Measurements from ENCODE around the gene EVPL. TPM values are rescaled to one million over a fixed set of nuclear protein-coding genes. Genes with fewer than 3 reads are reported as not detected.
A peak's percentile ranks its signal among the peaks of the same experiment; 100 is the strongest.

EVPL gene
- total and polyA plus RNA-seq, 2 of the 13 experiments (the other 11 are each of a cell fraction or from before 2014, with no cell fraction given): 2.1 to 8.2 TPM

GRCh38 chr17:75975757-75976174 lies 51.3 kb downstream of the EVPL start (continued):
- TF ChIP-seq ZNF512B (CRISPR knock-in tag; IDR thresholded peaks at IDR 0.05; ENCODE audit: borderline replicate concordance) (no peak), NKX3-1 (CRISPR knock-in tag; IDR thresholded peaks at IDR 0.05) (no peak), ZNF563 (CRISPR knock-in tag; IDR thresholded peaks at IDR 0.05) (no peak), ZNF777 (CRISPR knock-in tag; IDR thresholded peaks at IDR 0.05) (no peak), ATM (IDR thresholded peaks at IDR 0.05; ENCODE audit: borderline replicate concordance) (no peak), ZNF552 (CRISPR knock-in tag; IDR thresholded peaks at IDR 0.05; ENCODE audit: borderline replicate concordance) (no peak), ZNF614 (CRISPR knock-in tag; IDR thresholded peaks at IDR 0.05; ENCODE audit: borderline replicate concordance) (0 out of 2 replicates have a peak, but pooled peaks have one; percentile 16), CBX1 (IDR thresholded peaks at IDR 0.05; ENCODE audit: low read depth) (no peak), ZBTB7B (CRISPR knock-in tag; IDR thresholded peaks at IDR 0.05) (peak; percentile 55; the same call in 1 of the 2 replicates), ZNF281 (CRISPR knock-in tag; IDR thresholded peaks at IDR 0.05; ENCODE audit: borderline replicate concordance) (0 out of 2 replicates have a peak, but pooled peaks have one; percentile 12), CEBPB (IDR thresholded peaks at IDR 0.05; ENCODE audit: borderline replicate concordance, low read depth, low read length) (peak; percentile 33; the same call in 1 of the 2 replicates), SUZ12 (IDR thresholded peaks at IDR 0.05; ENCODE audit: low read depth, low read length) (no peak), MAX (IDR thresholded peaks at IDR 0.05) (no peak), ZNF343 (CRISPR knock-in tag; IDR thresholded peaks at IDR 0.05) (no peak), BCL6 (CRISPR knock-in tag; IDR thresholded peaks at IDR 0.05) (peak; percentile 86), HMG20A (CRISPR knock-in tag; IDR thresholded peaks at IDR 0.05; ENCODE audit: borderline replicate concordance) (no peak; the same call in 1 of the 2 replicates), SIN3A (IDR thresholded peaks at IDR 0.05; ENCODE audit: borderline replicate concordance, low read depth, low read length) (0 out of 2 replicates have a peak, but pooled peaks have one; percentile 3), ZNF512 (CRISPR knock-in tag; IDR thresholded peaks at IDR 0.05) (peak; percentile 95), HBP1 (CRISPR knock-in tag; IDR thresholded peaks at IDR 0.05; ENCODE audit: low read depth) (no peak), SRSF9 (IDR thresholded peaks at IDR 0.05; ENCODE audit: borderline replicate concordance, insufficient read depth, low read depth, low read length, poor library complexity, severe bottlenecking) (peak; percentile 63)

Measured in HepG2 (cell line).